ENCODE measurements around the gene CRMP1.
"Not testable (repeated sequence)": the region's sequence is repeated elsewhere in the genome, so short reads cannot be mapped to it uniquely, and the experiment has no call there.

CRMP1 gene

GRCh38 chr4:5852523-5853202, 40.2 kb downstream of the CRMP1 start:
- DNase-seq = no peak

DNA sequence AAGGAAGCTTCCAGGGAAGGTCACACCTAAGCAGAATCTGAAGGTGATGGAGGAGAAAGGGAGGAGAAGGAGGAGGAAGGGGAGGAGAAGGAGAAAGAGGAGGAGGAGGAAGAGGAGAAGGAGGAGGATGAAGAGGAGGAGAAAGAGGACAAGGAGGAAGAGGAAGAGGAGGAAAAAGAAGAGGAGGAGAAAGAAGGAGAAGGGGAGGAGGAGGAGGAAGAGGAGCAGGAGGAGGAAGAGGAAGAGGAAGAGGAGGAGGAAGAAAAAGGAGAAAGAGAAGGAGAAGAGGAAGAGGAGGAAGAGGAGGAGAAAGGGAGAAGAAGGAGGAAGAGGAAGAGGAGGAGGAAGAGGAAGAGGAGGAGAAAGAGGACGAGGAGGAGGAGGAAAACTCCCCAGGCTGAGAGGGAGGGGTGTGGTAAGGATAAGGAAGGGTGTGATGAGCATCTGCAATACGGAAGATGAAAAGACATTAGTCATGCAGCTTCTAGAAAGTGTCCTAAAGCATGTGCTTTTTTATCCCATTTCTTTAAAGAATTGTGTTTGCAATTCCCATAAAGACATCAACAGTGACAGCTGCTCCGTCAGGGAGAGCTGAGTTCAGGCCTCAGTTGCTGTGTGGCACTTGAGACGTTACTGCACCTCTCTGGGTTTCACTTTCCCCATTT, 41.1 kb downstream of the CRMP1 start:
- DNase-seq = no peak

- DNase-seq = no peak
Measured at GRCh38 chr4:5845035-5845905, 47.6 kb downstream of the CRMP1 start.

DNA sequence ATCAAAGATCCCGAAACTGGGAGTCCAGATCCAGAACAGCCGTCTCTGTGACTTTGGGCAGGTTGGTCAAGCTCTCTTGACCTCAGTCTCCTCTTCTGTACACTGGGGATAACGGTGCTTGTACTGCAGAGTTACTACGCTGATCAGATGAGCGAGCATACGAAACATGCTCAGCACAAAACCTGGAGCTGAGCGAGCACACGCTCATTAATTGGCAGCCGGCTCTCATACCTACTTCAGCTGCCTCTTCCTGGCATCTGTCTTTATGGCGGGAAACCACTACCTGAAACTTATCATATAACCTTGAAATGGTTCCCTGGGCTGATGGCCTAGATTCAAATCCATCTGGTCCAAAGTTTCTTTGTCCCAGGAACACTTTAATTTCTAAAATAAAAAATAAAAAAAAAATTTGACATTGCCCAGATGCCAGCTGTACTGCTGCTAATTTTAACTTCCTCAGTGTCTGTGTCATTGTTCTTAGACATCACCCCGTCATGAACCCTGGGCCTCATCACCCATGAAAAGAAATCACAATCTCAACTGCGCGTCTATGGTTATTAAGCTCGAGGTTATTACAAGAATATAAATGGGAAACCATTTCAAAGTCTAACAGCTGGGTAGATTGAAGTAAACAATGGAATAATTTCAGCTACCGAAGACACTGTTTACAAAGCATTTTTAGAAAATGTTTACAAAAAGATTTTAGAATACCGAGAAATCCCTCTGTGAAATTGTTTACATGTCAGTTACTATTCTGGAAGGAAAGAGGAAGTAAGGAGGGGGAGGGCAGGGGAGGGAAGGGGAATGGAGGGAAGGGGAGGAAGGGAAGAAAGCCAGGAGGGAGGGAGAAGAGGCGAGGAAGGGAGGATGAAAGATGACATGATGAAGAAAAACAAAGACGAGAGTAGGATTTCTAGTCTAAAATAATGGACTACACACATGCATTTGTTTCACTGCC, 49.0 kb downstream of the CRMP1 start:
- no peak for DNase-seq

DNA sequence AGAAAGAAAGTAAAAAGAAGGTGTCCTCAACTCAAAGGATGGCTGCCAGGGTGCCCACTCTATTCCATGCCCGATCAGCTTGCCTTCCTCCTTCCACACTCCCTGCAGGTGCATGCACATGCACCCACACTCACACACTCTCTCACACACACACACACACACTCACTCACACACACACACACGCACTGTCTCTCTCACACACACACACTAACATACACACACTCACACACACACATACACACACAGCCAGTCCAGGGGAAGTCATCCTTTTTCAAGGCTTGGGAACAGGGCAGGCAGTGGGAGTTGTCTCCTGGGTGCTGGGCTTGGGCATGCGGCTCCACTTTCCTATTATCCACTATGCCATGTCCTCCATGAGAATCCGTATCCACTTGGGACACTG, 50.4 kb downstream of the CRMP1 start:
- DNase-seq = no peak

GRCh38 chr4:5839751-5840674, 52.9 kb downstream of the CRMP1 start:
- no peak for DNase-seq

DNA sequence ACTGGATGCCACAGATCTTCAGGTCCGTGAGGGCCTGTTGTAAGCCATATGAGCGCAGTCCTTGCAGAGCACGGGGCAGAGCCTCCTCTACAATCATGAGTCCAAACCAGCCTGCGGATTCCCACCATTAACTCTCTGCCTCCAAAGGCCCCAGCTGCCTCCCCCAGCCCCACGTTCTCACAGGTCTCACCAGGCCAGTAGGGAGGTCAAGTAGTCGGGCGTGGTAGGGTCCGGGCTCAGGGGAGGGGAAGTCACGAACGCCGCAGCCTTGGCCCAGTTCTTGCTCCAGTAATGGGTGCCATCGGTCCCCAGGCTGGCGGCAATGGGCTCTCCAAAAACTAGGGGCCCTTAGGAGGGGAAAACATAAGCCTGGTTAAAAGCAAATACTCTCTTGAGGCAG, 53.6 kb downstream of the CRMP1 start:
- DNase-seq = no peak

GRCh38 chr4:5837483-5837882, 55.4 kb downstream of the CRMP1 start:
- DNase-seq = not testable (repeated sequence)

DNA sequence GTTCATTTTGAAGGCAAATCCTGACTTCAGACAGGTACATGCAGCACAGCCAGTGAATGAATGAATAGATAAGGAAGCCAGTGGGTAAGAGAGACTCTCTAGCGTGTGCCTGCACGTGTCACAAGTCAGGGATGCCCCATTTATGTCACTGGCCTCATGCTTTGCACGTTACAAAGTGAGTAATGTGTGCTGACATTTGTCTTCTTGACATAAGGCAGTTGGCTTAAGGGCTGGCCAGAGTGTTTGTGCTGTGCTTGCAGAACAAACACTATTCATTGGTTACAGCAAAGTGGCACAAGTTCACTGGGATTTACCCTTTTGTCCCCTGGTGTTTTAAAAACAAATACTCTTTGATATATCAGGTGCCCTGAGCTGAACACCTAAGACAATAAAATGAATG, 55.9 kb downstream of the CRMP1 start:
- no peak for DNase-seq

GRCh38 chr4:5828005-5828391, 64.9 kb downstream of the CRMP1 start:
- DNase-seq = no peak

GRCh38 chr4:5827108-5828004, 65.5 kb downstream of the CRMP1 start:
- DNase-seq = no peak

GRCh38 chr4:5826437-5827107, 66.3 kb downstream of the CRMP1 start:
- no peak for DNase-seq

GRCh38 chr4:5825321-5826041, 67.4 kb downstream of the CRMP1 start:
- DNase-seq = no peak

DNA sequence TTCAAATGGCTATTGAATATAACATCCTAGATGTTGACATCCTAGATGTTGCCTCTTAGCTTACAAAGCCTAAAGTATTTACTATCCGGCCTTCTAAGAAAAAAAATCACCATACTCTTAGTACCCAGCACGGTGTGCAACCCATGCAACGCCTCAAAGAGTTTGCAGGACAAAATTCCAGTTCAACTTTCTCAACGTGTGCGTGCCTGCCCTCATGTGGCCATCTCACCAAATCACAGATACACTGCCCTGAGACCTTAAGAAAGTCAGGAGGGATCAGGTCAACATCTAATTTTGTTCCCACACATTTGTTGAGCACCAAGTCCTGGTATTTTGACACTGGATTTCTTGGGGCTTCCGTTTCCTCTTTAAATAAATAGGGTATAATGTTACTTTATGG, 68.3 kb downstream of the CRMP1 start:
- DNase-seq = no peak

DNA sequence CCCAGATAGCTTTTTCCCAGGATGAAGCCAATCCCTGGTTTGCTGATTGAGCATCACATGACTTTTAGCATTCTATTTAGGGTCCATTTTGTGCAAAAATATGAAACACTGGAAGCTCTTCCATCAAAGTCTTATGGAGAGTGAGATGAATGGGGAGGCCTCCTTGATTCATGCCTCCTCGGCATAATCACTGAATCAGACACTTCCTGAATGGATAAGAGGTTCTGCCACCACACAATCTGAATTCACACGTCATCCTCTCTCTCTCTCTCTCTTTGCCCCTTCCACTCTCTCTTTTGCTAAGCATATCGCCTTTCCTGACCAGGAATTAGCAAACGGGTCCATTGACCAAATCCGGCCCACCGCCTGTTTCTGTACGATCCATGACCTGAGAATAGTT, 68.7 kb downstream of the CRMP1 start:
- no peak for DNase-seq

GRCh38 chr4:5823542-5824211, 69.2 kb downstream of the CRMP1 start:
- DNase-seq = no peak

DNA sequence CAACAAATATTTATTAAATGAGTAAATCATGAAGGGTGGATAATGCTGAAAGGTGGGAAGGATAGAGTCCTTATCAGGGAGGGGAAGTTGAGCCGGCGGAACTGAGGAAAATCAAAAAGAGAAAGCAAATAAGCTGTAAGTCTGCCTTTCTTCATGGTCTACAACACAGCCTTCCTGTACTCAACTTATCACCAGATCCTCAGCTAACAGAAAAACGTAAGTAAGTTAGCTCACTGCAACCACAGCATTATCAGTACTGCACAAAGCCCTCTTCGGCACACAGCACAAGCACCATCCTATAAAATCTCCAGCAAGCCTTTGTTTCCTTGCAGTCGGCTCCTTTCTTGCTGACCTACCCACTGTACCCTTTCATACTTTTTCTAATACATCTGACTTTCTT, 70.3 kb downstream of the CRMP1 start:
- DNase-seq = no peak

- DNase-seq = peak; percentile 12 to 13
Measured at GRCh38 chr4:5821665-5822358, 71.1 kb downstream of the CRMP1 start.

Data from activated CD4-positive, alpha-beta T cell treated with anti-CD3 and anti-CD28 coated beads, Interleukin-2, amount 50 U/mL, for 48 hours (primary cell).